IgD-negative memory B cell (primary cell): ENCODE results near the gene NCAN. TPM values are rescaled to one million over a fixed set of nuclear protein-coding genes. Genes with fewer than 3 reads are reported as not detected.

Experiments
- H3K27ac Mint-ChIP-seq, 3 donors: one replicate each; pipeline ENCODE4 v1.8.0; 2020 to 2022; ENCODE audit warnings: mild to moderate bottlenecking in 3 of 3, mixed read lengths in 3 of 3, moderate library complexity in 1 of 3
- H3K27me3 Mint-ChIP-seq: one replicate; pipeline ENCODE4 v1.8.0; 2021; ENCODE audit warnings: mixed read lengths
- H3K36me3 Mint-ChIP-seq: one replicate; pipeline ENCODE4 v1.8.0; 2020; ENCODE audit warnings: mild to moderate bottlenecking, mixed read lengths
- H3K4me1 Mint-ChIP-seq, 3 donors: one replicate each; pipeline ENCODE4 v1.8.0; 2020 to 2022; ENCODE audit warnings: mixed read lengths in 3 of 3, mild to moderate bottlenecking in 1 of 3
- H3K4me3 Mint-ChIP-seq, 4 donors: one replicate each; pipeline ENCODE4 v1.8.0; 2020 to 2022; ENCODE audit warnings: mild to moderate bottlenecking in 4 of 4, mixed read lengths in 4 of 4, moderate library complexity in 3 of 4
- H3K9me3 Mint-ChIP-seq, 3 donors: one replicate each; pipeline ENCODE4 v1.8.0; 2020 to 2021; ENCODE audit warnings: mixed read lengths in 3 of 3, mild to moderate bottlenecking in 1 of 3
- polyA plus RNA-seq: library from polyadenylated mRNA; unstranded; fragments of 300-500 nt; fragmentation: Illumina TruSeq; gene quantifications from one replicate; pipeline ENCODE4 v1.2.3, GENCODE V29; 2021

Gene NCAN
- polyA plus RNA-seq, 1 donor from 2014 or later: not detected

DNA sequence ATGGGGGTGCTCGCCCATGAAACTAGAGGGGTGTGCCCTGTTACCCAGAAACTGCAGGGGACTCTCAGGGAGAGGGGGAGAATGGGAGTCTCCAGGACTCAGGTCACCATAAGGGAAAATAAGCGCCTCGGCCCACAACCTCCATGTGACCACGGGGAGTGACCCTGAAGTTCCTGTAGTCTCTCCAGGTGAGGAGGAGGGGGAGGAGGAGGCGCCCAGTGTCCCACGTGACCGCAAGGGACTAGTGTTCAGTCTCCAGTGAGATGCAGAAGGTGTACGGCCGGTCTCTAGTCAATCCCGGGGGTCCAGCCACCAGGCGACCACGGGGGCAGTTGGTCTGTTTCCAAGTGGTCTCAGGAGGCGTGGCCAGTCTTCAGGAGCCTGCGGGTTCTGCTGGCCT is 45.4 kb downstream of the NCAN start:
- peaks cover 37% of the 10 kb centered on the region for H3K27me3 Mint-ChIP-seq
- peaks cover 3% of the 10 kb centered on the region for H3K36me3 Mint-ChIP-seq
- peaks cover 0 to 6% (median 5%) of the 10 kb centered on the region in 3 donors for H3K9me3 Mint-ChIP-seq
- peaks cover 5 to 6% (median 5%) of the 10 kb centered on the region in 3 donors for H3K4me1 Mint-ChIP-seq
- H3K27ac Mint-ChIP-seq: no peak overlapping the region
- no peak overlapping the region for H3K4me3 Mint-ChIP-seq

GRCh38 chr19:19257836-19258588 is 46.3 kb downstream of the NCAN start:
- Mint-ChIP-seq H3K4me1 (peaks cover 5 to 9% (median 5%) of the 10 kb centered on the region in 3 donors), H3K36me3 (peaks cover 3% of the 10 kb centered on the region), H3K27ac (no peak overlapping the region), H3K27me3 (peaks cover 39% of the 10 kb centered on the region), H3K9me3 (peaks cover 0 to 6% (median 5%) of the 10 kb centered on the region in 3 donors), H3K4me3 (no peak overlapping the region)

DNA sequence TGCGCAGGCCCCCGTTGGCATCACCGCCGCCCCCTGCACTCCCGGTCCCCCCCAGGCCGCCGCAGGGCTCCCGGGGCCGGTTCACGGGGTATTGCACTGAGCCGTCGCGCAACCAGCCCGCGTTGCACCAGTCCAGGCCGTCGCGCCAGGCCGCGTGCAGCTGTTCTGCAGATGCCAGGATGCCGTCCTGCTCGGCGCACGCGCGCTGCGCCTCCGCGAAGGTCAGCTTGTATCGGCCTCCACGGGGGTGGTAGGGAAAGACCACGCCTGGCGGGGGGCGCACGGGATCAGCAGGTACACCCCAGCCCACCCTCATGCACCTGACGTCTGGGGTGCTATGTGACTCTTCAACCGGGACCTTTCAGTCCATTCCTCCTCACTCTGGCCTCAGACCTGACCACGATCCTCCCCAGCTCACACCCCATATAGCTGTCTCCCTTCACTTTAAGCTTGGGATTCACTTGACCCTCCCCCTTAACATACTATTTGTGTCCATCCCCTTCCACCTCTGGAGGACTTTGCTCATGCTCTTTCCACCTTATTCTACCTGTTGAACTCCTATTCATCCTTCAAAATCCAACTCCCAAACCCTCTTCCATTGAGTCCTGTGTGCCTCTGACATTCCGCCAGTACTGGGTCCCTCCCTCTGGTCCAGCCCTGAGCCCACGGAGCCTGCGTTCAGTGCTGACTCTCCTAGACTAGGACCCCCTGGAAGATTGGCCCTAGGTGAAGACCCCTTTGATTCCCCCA is 47.0 kb downstream of the NCAN start:
- Mint-ChIP-seq H3K36me3 (peaks cover 3% of the 10 kb centered on the region), H3K9me3 (peaks cover 0 to 6% (median 5%) of the 10 kb centered on the region in 3 donors), H3K27ac (no peak overlapping the region), H3K4me3 (peak overlapping the region in 1 of 4 donors; percentile 18), H3K4me1 (peaks cover 5 to 11% (median 5%) of the 10 kb centered on the region in 3 donors), H3K27me3 (peaks cover 34% of the 10 kb centered on the region)

DNA sequence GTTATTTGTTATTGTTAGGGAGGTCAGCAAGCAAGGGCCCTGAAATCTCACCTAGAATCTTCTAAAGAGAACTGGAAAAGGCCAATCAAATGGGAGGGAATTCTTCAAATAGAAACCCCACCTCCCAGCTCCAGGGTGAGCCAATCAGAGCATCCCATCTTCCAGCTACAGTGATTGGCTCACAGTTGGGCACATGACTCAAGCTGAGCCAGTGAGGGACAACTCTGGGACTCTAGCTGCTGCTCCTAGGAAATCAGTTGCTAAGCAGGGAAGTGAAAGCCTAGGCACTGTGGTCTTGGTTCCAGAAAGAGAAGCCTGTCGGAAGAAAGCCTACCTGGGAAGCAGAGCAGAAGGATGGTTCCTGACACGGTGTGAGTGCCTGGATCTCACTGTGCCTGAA is 48.0 kb downstream of the NCAN start:
- H3K4me3 Mint-ChIP-seq: peak overlapping the region in 1 of 4 donors; percentile 70

DNA sequence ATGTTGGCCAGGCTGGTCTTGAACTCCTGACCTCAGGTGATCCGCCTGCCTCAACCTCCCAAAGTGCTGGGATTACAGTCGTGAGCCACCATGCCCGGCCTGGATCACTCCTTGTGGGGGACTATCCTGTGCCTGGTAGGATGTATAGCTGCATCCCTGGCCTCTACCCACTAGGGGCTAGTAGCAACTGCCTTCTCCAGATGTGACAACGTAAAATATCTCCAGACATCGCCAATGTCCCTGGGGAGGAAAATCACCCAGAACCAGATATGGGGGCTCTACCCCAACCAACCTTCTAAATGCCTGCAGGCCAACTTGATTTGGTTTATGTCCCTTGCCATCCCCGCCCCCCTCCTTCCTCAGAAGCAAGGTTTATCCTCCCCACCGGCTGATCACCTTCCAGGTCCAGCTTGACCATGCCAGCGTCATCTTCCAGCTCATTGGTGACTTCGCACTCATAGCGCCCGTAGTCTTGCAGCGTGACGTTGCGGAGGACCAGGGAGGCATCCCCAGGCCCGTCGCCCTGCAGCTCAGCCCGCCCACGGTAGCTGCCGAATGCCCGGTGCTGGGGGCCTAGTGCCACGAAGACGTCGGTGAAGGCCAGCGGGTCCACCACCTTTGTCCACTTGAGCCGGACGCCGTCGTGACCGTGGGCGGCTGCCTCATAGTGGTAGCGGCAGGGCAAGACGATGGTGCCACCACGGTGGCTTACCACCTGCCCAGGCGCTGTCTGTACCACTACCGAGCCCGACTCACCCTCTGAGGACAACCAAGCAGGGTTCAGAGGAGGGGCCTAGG is 48.9 kb downstream of the NCAN start:
- Mint-ChIP-seq H3K9me3 (peaks cover 0 to 5% (median 4%) of the 10 kb centered on the region in 3 donors), H3K27ac (no peak overlapping the region), H3K36me3 (peaks cover 3% of the 10 kb centered on the region), H3K27me3 (peaks cover 33% of the 10 kb centered on the region), H3K4me1 (peaks cover 5 to 14% (median 5%) of the 10 kb centered on the region in 3 donors), H3K4me3 (peak overlapping the region in 1 of 4 donors; percentile 41)

More for the DNA sequence above, 48.0 kb downstream of the NCAN start:
- Mint-ChIP-seq H3K27me3 (peaks cover 34% of the 10 kb centered on the region), H3K27ac (no peak overlapping the region), H3K36me3 (peaks cover 3% of the 10 kb centered on the region), H3K4me1 (peaks cover 5 to 13% (median 5%) of the 10 kb centered on the region in 3 donors), H3K9me3 (peaks cover 0 to 5% (median 4%) of the 10 kb centered on the region in 3 donors)

DNA sequence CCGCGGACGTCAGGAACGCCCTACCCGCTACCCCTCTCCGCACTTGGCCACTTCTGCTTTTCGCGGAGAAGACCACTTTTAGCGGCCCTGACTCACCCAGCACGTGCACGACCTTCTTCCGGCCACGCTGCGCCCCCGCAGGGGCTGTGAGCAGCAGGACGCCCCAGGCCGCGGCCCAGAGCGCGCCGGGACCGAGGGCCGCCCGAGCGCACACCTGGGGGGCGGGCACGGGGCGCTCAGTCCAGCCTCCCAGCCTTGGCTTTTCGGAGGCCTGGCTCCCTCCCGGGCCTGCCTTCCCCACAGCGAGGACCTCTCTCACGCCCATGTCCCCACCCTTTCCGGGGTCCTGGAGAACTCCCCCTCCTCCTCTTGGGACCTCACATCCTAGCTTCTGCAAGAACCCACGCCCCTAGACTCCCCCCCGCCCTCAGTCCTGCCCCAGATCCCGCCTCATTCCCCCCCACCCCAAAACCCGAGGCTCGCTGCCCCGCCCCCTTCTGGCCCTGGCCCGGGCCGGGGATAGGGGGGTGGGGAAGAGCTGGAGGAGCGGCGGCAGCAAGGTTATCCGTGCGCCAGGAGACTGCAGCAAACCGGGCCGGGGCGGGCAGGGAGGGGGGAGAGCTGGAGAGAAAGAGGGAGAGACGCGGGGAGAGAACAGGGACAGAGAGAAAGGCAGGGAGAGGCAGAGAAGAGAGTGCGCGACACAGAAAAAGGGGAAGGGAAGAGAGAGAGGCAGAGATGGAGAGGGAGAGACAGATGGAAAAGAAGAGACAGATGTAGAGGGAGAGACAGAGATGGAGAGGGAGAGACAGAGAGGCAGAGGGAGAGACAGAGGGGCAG is 49.8 kb downstream of the NCAN start:
- Mint-ChIP-seq H3K4me3 (peak overlapping the region in 2 of 4 donors; percentile 10 to 90), H3K27ac (no peak overlapping the region), H3K9me3 (peaks cover 0 to 5% (median 4%) of the 10 kb centered on the region in 3 donors), H3K27me3 (peaks cover 32% of the 10 kb centered on the region), H3K4me1 (peaks cover 5 to 14% (median 5%) of the 10 kb centered on the region in 3 donors), H3K36me3 (peaks cover 3% of the 10 kb centered on the region)

DNA sequence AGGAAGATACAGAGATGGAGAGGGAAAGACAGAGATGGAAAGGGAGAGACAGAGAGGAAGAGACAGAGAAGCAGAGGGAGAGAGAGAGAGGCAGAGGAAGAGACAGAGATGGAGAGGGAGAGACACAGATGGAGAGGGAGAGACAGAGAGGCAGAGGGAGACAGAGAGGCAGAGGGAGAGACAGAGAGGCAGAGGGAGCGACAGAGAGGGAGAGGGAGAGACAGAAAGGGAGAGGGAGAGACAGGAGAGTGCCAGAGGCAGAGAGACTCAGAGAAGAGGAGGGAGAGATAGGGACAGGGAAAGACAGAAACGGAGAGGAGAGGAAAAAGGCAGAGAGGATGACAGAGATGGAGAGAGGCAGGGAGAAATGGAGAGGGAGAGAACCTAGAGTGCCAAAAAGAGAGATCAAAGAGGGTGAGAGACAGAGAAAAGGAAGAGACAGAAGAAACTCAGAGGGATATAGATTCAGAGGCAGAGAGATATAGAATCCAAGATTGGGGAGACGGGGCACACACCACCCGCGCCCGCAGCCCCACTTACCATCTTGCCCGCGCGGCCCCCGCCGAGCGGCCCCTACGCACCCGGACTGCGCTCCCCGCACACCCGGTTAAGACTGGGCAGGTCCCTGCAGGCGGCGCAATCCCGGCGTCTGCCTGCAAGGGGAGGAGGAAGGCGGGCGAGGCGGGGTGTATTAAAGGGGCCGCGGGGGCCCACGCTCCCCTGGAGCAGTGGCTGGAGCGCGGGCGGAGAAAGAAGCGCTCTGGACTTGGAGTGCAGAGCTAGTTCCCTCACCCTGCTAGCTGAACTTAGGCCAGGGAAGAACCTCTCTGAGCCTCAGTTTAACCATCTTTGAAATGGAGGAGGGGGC is 50.7 kb downstream of the NCAN start:
- peaks cover 5 to 14% (median 5%) of the 10 kb centered on the region in 3 donors for H3K4me1 Mint-ChIP-seq
- no peak overlapping the region for H3K27ac Mint-ChIP-seq
- peaks cover under 1 to 5% (median 4%) of the 10 kb centered on the region in 3 donors for H3K9me3 Mint-ChIP-seq
- peaks cover 3% of the 10 kb centered on the region for H3K36me3 Mint-ChIP-seq
- peak overlapping the region in 1 of 4 donors; percentile 90 for H3K4me3 Mint-ChIP-seq
- H3K27me3 Mint-ChIP-seq: peaks cover 30% of the 10 kb centered on the region

- Mint-ChIP-seq H3K9me3 (peaks cover 1 to 5% (median 4%) of the 10 kb centered on the region in 3 donors), H3K27me3 (peaks cover 27% of the 10 kb centered on the region), H3K36me3 (peaks cover under 1% of the 10 kb centered on the region), H3K27ac (no peak overlapping the region), H3K4me1 (peaks cover 5 to 13% (median 5%) of the 10 kb centered on the region in 3 donors), H3K4me3 (no peak overlapping the region)
Observed at GRCh38 chr19:19263886-19264487, 52.2 kb downstream of the NCAN start.

- peaks cover 0 to 1% (median 0%) of the 10 kb centered on the region in 3 donors for H3K9me3 Mint-ChIP-seq
- no peak overlapping the region for H3K4me3 Mint-ChIP-seq
- peaks cover 9% of the 10 kb centered on the region for H3K27me3 Mint-ChIP-seq
- H3K36me3 Mint-ChIP-seq: no peaks in the 10 kb centered on the region
- no peak overlapping the region for H3K27ac Mint-ChIP-seq
- H3K4me1 Mint-ChIP-seq: peaks cover 0 to 9% (median 0%) of the 10 kb centered on the region in 3 donors
Observed at GRCh38 chr19:19267305-19267704, 55.5 kb downstream of the NCAN start.

DNA sequence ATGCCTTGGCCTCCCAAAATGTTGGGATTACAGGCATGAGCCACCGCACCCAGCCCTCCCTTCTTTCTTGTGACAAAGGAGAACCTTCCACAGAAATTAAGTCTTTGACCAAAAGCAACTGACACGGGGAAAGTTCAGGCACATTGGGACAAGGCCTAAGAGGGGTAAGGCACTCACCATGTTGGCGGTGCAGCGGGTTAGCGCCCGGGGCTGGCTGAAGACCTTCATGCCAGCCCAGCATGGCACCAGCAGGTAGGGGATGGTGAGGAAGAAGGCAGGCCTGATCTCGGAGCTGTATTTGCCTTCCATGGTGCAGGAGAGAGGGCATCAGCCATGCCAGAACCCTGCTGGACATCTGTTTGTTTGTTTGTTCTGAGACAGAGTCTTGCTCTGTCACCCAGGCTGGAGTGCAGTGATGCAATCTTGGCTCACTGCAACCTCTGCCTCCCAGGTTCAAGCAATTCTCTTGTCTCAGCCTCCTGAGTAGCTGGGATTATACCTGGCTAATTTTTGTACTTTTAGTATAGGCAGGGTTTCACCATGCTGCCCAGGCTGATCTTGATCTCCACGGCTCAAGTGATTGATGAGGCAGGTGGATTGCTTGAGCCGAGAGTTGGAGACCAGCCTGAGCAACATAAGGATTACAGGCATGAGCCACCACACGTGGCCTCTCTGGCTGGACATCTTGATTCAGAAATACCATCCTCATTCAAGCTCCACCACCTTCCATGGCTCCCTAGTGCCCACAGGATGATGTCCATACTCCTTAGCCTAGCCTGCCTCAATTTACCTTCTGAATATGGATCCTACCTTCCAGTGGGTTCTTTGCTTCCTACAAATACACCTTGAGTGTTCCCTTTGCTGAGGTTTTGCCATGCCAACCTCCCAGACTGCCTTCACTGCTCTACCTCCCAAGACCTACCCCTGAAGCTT is 57.0 kb downstream of the NCAN start:
- Mint-ChIP-seq H3K27me3 (peaks cover 13% of the 10 kb centered on the region), H3K4me3 (no peak overlapping the region), H3K27ac (peak overlapping the region in 1 of 3 donors; percentile 19), H3K4me1 (peaks cover 0 to 10% (median 3%) of the 10 kb centered on the region in 3 donors), H3K9me3 (peaks cover 0 to 1% (median 1%) of the 10 kb centered on the region in 3 donors), H3K36me3 (no peaks in the 10 kb centered on the region)

DNA sequence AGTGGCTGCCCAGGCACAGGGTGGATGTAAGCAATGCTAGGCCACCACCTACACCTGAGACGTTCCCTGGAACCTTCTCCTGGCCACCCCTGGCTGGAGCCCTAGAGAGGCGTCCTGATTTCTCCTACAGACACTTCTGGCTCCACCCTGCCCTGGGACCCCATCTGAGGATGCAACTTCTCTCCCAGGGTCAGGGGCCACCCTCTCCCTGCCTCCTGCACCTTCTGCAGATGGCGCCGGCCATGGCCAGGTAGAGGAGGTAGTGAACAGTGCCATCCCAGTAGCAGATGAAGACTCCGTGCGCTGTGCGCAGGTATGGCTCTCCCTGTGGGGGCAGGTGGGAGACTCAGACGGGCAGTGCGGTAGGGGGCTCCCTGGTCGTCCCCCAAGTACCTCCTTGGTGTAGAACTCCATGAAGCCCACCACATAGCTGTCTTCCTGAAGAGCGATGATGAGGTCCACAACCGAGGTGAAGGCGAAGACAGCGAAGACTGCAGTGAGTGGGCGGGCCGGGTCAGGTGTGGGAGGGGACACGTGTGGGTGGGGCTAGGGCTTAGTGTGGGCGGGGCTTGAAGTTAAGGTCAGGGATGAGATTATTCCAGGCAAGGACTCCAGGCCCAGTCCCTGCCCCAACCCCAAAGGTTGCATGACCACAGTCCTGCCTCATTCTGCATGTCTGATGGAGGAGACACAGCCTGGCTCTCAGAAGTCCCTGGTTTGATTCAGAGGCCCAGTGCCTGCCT is 58.4 kb downstream of the NCAN start:
- no peak overlapping the region for H3K27ac Mint-ChIP-seq

More for the DNA sequence above, 58.4 kb downstream of the NCAN start:
- Mint-ChIP-seq H3K9me3 (peaks cover 0 to 1% (median 1%) of the 10 kb centered on the region in 3 donors), H3K4me1 (peaks cover 0 to 7% (median 3%) of the 10 kb centered on the region in 3 donors), H3K27me3 (peaks cover 16% of the 10 kb centered on the region), H3K36me3 (no peaks in the 10 kb centered on the region), H3K4me3 (peak overlapping the region in 1 of 4 donors; percentile 47)
